Measurements from ENCODE around the gene NARS2.

The NARS2 gene

GRCh38 chr11:78398715-78399114 lies 175.9 kb downstream of the NARS2 start:
- Histone ChIP-seq H3K36me3 (replicated peaks; ENCODE audit: insufficient read depth, low read length) (no peaks in the 10 kb centered on the region), H3K79me2 (ENCODE audit: low read length) (peaks cover 5% of the 10 kb centered on the region; the same call in 1 of the 2 replicates), H3K4me2 (ENCODE audit: low read depth, low read length) (no peak overlapping the region), H3K9ac (ENCODE audit: low read length) (no peak overlapping the region), H3K27me3 (replicated peaks; ENCODE audit: insufficient read depth, low read length) (no peaks in the 10 kb centered on the region), H3K4me1 (ENCODE audit: low read length) (peaks cover 14% of the 10 kb centered on the region), H3F3A (ENCODE audit: insufficient read depth, low read length) (peaks cover 4% of the 10 kb centered on the region), H3K27ac (ENCODE audit: low read length) (no peak overlapping the region), H4K20me1 (ENCODE audit: insufficient read depth, low read length) (no peaks in the 10 kb centered on the region), H3K9me2 (replicated peaks; ENCODE audit: insufficient read depth, low read length) (no peaks in the 10 kb centered on the region), H3K4me3 (ENCODE audit: low read length) (no peak overlapping the region), H2AFZ (ENCODE audit: low read length) (no peak overlapping the region), H3K9me3 (replicated peaks; ENCODE audit: insufficient read depth, low read length) (no peaks in the 10 kb centered on the region)
- DNase-seq, result no peak
- TF ChIP-seq, protein P1, sequence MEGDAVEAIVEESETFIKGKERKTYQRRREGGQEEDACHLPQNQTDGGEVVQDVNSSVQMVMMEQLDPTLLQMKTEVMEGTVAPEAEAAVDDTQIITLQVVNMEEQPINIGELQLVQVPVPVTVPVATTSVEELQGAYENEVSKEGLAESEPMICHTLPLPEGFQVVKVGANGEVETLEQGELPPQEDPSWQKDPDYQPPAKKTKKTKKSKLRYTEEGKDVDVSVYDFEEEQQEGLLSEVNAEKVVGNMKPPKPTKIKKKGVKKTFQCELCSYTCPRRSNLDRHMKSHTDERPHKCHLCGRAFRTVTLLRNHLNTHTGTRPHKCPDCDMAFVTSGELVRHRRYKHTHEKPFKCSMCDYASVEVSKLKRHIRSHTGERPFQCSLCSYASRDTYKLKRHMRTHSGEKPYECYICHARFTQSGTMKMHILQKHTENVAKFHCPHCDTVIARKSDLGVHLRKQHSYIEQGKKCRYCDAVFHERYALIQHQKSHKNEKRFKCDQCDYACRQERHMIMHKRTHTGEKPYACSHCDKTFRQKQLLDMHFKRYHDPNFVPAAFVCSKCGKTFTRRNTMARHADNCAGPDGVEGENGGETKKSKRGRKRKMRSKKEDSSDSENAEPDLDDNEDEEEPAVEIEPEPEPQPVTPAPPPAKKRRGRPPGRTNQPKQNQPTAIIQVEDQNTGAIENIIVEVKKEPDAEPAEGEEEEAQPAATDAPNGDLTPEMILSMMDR (IDR thresholded peaks at IDR 0.05; ENCODE audit: low read length), result no peak
- TF ChIP-seq EZH2phosphoT487 (IDR thresholded peaks at IDR 0.05; ENCODE audit: low read length), result no peak
- no peak for TF ChIP-seq EZH2 (optimal IDR thresholded peaks at IDR 0.05; ENCODE audit: low read depth, low read length)

GRCh38 chr11:78397398-78397797 lies 177.3 kb downstream of the NARS2 start:
- peaks cover 14% of the 10 kb centered on the region for H3K4me1 ChIP-seq (ENCODE audit: low read length)
- H2AFZ ChIP-seq (ENCODE audit: low read length), result no peak overlapping the region
- H3K27ac ChIP-seq (ENCODE audit: low read length), result peak overlapping the region; percentile 19; the same call in 1 of the 2 replicates
- DNase-seq, result peak; percentile 82
- TF ChIP-seq, protein P1 (IDR thresholded peaks at IDR 0.05; ENCODE audit: low read length), result peak; percentile 49
- TF ChIP-seq EZH2phosphoT487 (IDR thresholded peaks at IDR 0.05; ENCODE audit: low read length), result no peak
- H3K4me2 ChIP-seq (ENCODE audit: low read depth, low read length), result peak overlapping the region; percentile 54
- H3F3A ChIP-seq (ENCODE audit: insufficient read depth, low read length), result peaks cover 4% of the 10 kb centered on the region
- H3K27me3 ChIP-seq (replicated peaks; ENCODE audit: insufficient read depth, low read length), result no peaks in the 10 kb centered on the region
- H3K9ac ChIP-seq (ENCODE audit: low read length), result no peak overlapping the region
- H3K9me3 ChIP-seq (replicated peaks; ENCODE audit: insufficient read depth, low read length), result no peaks in the 10 kb centered on the region
- H3K36me3 ChIP-seq (replicated peaks; ENCODE audit: insufficient read depth, low read length), result no peaks in the 10 kb centered on the region
- no peaks in the 10 kb centered on the region; the same call in 1 of the 2 replicates for H3K79me2 ChIP-seq (ENCODE audit: low read length)
- H3K4me3 ChIP-seq (ENCODE audit: low read length), result no peak overlapping the region
- no peaks in the 10 kb centered on the region for H4K20me1 ChIP-seq (ENCODE audit: insufficient read depth, low read length)
- no peaks in the 10 kb centered on the region for H3K9me2 ChIP-seq (replicated peaks; ENCODE audit: insufficient read depth, low read length)

DNA sequence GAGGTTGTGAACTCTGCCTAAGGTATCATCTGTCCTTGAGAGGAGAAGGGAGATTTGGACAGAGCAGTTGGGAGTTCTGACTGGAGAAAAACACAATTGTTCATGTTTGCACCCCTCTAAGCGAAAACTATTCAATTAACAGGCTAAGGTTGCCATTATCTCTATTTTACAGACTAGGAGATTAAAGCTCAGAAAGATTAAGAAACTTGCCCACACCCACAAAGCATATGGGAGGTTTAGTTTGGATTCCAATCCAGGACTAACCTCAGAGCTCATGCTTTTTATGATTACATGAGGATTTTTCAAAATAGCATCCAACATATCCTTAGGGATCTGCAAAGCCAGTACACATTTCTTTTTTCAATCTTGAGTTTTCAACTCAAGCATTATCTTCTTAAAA lies 179.1 kb downstream of the NARS2 start:
- Histone ChIP-seq H3K27me3 (replicated peaks; ENCODE audit: insufficient read depth, low read length) (no peaks in the 10 kb centered on the region), H3K79me2 (ENCODE audit: low read length) (no peaks in the 10 kb centered on the region; the same call in 1 of the 2 replicates), H3K9ac (ENCODE audit: low read length) (no peak overlapping the region), H3K4me2 (ENCODE audit: low read depth, low read length) (no peak overlapping the region), H2AFZ (ENCODE audit: low read length) (no peak overlapping the region), H4K20me1 (ENCODE audit: insufficient read depth, low read length) (no peaks in the 10 kb centered on the region), H3K27ac (ENCODE audit: low read length) (no peak overlapping the region), H3F3A (ENCODE audit: insufficient read depth, low read length) (peaks cover 4% of the 10 kb centered on the region), H3K36me3 (replicated peaks; ENCODE audit: insufficient read depth, low read length) (no peaks in the 10 kb centered on the region), H3K4me1 (ENCODE audit: low read length) (peaks cover 14% of the 10 kb centered on the region), H3K9me2 (replicated peaks; ENCODE audit: insufficient read depth, low read length) (no peaks in the 10 kb centered on the region), H3K9me3 (replicated peaks; ENCODE audit: insufficient read depth, low read length) (no peaks in the 10 kb centered on the region), H3K4me3 (ENCODE audit: low read length) (no peak overlapping the region)
- TF ChIP-seq EZH2phosphoT487 (IDR thresholded peaks at IDR 0.05; ENCODE audit: low read length) (no peak), EZH2 (optimal IDR thresholded peaks at IDR 0.05; ENCODE audit: low read depth, low read length) (no peak)
- TF ChIP-seq, protein P1 (IDR thresholded peaks at IDR 0.05; ENCODE audit: low read length), result no peak
- DNase-seq, result no peak
